CD4-positive, alpha-beta T cell (primary cell): ENCODE data around the gene MRPL43. TPM values are rescaled to one million over a fixed set of nuclear protein-coding genes. Genes with fewer than 3 reads are reported as not detected.

Source experiments
- ATAC-seq: fragments of 200-7000 bp; cut with Tn5 transposase; one replicate; pipeline ENCODE4 v1.10.0; 2022; ENCODE audit warnings: mild to moderate bottlenecking; ENCODE audit not compliant: poor library complexity
- CTCF ChIA-PET: fragments of 350-600 bp; sonication (Branson Sonifier 250); formaldehyde crosslinking; loops from one replicate; lab custom pipeline; 2021; ENCODE audit warnings: antibody characterized with exemption, inconsistent platforms; lab: Charles Lee
- POLR2A ChIA-PET: fragments of 350-600 bp; sonication (Branson Sonifier 250); formaldehyde crosslinking; loops from one replicate; lab custom pipeline; 2021; ENCODE audit warnings: antibody characterized with exemption, inconsistent platforms; lab: Charles Lee
- DNase-seq, 14 experiments: peaks; one replicate each; pipeline ENCODE4 v3.0.0-alpha.2; 2013 to 2020; ENCODE audit warnings: mixed read lengths in 2 of 14
- H3K27ac ChIP-seq, 2 donors: one replicate each; pipeline versions ENCODE4 v1.5.1 to v1.7.0; 2013; ENCODE audit warnings: low read length in 2 of 2, low read depth in 1 of 2, mild to moderate bottlenecking in 1 of 2
- H3K27me3 ChIP-seq, 2 experiments: 1 replicate in 1 of 2; 2 replicates in 1 of 2; pipeline versions ENCODE4 v1.6.1 to v1.7.0; 2013; ENCODE audit warnings: low read length in 2 of 2, control low read depth in 1 of 2, mild to moderate bottlenecking in 1 of 2, moderate library complexity in 1 of 2; ENCODE audit not compliant: insufficient read depth in 2 of 2, control insufficient read depth in 1 of 2
- H3K36me3 ChIP-seq: one replicate; pipeline ENCODE4 v1.6.1; 2013; ENCODE audit warnings: low read length, control low read depth; ENCODE audit not compliant: insufficient read depth
- H3K4me1 ChIP-seq: one replicate; pipeline ENCODE4 v1.6.1; 2013; ENCODE audit warnings: low read length, control low read depth; ENCODE audit not compliant: insufficient read depth
- H3K4me3 ChIP-seq: one replicate; pipeline ENCODE4 v1.5.1; 2013; ENCODE audit warnings: mild to moderate bottlenecking, low read length, moderate library complexity
- H3K9me3 ChIP-seq, 2 experiments: 1 replicate in 1 of 2; 2 replicates in 1 of 2; pipeline versions ENCODE4 v1.6.1 to v1.7.0; 2013; ENCODE audit warnings: low read length in 2 of 2, mild to moderate bottlenecking in 2 of 2, control low read depth in 1 of 2, moderate library complexity in 1 of 2; ENCODE audit not compliant: control insufficient read depth in 1 of 2, insufficient read depth in 1 of 2
- H3K27ac Mint-ChIP-seq: one replicate; pipeline ENCODE4 v1.8.0; 2020; ENCODE audit warnings: mixed read lengths
- H3K27me3 Mint-ChIP-seq: one replicate; pipeline ENCODE4 v1.8.0; 2021; ENCODE audit warnings: mixed read lengths
- H3K36me3 Mint-ChIP-seq: one replicate; pipeline ENCODE4 v1.8.0; 2021; ENCODE audit warnings: low read depth, mixed read lengths
- H3K4me1 Mint-ChIP-seq: one replicate; pipeline ENCODE4 v1.8.0; 2021; ENCODE audit warnings: low read depth, mixed read lengths
- H3K4me3 Mint-ChIP-seq: one replicate; pipeline ENCODE4 v1.8.0; 2020; ENCODE audit warnings: mild to moderate bottlenecking, mixed read lengths
- H3K9me3 Mint-ChIP-seq: one replicate; pipeline ENCODE4 v1.8.0; 2020; ENCODE audit warnings: mixed read lengths
- intact Hi-C, 2 experiments: fragments of 100-400 bp; cut with DNase I in 1 of 2; cut with micrococcal nuclease in 1 of 2; formaldehyde crosslinking; loops; one replicate each; pipeline versions ENCODE4 v1.15.1 to v1.9.0; 2023 to 2025; cut with DNase I, micrococcal nuclease
- total RNA-seq, 174 experiments: library from RNA in 2 of 174; stranded (reverse) in 2 of 174; gene quantifications; one replicate each; pipeline ENCODE4 v1.2.3 and lab custom pipeline; 2021 to 2026
- TF ChIP-seq, protein P1 (sequence below): fragments of 200-600 bp; IDR thresholded peaks from one replicate; pipeline ENCODE4 v1.8.0; 2022; ENCODE audit warnings: antibody characterized with exemption, mild to moderate bottlenecking

MRPL43 gene
- total RNA-seq, 2 experiments from 2014 or later = 28.5 to 31.0 TPM

DNA sequence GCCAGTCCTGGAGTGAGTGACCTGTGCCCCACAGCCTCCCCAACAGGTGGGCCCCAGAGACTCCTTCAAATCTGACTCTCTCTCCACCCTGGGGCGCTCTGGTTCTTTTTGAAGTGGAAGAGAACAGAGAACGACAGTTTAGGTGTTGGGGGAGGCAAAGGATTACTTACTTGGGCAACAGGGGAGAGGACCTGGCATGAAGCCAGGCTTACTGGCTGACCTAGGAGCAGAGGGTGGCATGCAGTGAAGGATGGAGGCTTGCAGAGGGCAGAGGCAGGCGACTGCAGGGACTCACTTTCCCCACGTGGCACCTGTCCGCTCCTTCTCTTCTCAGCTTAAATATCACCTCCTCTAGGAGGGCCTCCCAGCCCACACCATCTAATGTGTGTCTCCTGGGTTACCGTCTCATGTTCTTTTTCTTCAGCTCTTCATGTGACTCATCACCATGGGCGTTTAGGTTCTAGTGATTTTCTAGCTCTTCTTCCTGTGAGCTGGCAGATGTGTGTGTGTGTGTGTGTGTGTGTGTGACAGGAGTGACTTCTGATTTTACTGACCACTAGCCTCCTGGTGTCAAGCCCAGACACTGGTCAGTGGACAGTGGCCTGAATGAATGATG is 27.8 kb upstream of the MRPL43 start:
- H3K27me3 Mint-ChIP-seq = peaks cover 56% of the 10 kb centered on the region
- intact Hi-C loops = loop anchor here (1.0 to 10.0 kb wide), 6 partner anchors 16 to 452 kb away; partner anchors contain the start of genes LZTS2 (in 2 of the 2), KAZALD1 (in 1 of the 2) and SEMA4G (in 1 of the 2)
- peaks cover 36 to 39% of the 10 kb centered on the region in 2 experiments for H3K27me3 ChIP-seq
- no peak overlapping the region for H3K27ac Mint-ChIP-seq
- no peak overlapping the region for H3K4me3 ChIP-seq
- ChIA-PET CTCF (interaction anchor here (0.5 to 1.9 kb wide), 17 partner anchors 11 to 581 kb away, joined by 3 to 20 read pairs (median 4); partner anchors contain the start of genes LZTS2, PDZD7 and SFXN3), POLR2A (interaction anchor here (1.2 to 1.6 kb wide), 2 partner anchors 11 to 16 kb away, joined by 3 to 4 read pairs; partner anchors contain the start of genes PDZD7 and SFXN3)
- ATAC-seq = no peak
- H3K27ac ChIP-seq = no peak overlapping the region
- DNase-seq = no peak
- TF ChIP-seq, protein P1, sequence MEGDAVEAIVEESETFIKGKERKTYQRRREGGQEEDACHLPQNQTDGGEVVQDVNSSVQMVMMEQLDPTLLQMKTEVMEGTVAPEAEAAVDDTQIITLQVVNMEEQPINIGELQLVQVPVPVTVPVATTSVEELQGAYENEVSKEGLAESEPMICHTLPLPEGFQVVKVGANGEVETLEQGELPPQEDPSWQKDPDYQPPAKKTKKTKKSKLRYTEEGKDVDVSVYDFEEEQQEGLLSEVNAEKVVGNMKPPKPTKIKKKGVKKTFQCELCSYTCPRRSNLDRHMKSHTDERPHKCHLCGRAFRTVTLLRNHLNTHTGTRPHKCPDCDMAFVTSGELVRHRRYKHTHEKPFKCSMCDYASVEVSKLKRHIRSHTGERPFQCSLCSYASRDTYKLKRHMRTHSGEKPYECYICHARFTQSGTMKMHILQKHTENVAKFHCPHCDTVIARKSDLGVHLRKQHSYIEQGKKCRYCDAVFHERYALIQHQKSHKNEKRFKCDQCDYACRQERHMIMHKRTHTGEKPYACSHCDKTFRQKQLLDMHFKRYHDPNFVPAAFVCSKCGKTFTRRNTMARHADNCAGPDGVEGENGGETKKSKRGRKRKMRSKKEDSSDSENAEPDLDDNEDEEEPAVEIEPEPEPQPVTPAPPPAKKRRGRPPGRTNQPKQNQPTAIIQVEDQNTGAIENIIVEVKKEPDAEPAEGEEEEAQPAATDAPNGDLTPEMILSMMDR = no peak
- H3K4me3 Mint-ChIP-seq = no peak overlapping the region
- no peaks in the 10 kb centered on the region for H3K36me3 ChIP-seq
- peaks cover 32% of the 10 kb centered on the region for H3K4me1 ChIP-seq
- peaks cover 20% of the 10 kb centered on the region for H3K4me1 Mint-ChIP-seq
- H3K9me3 Mint-ChIP-seq = no peaks in the 10 kb centered on the region
- no peaks in the 10 kb centered on the region for H3K36me3 Mint-ChIP-seq
- no peaks in the 10 kb centered on the region for H3K9me3 ChIP-seq

DNA sequence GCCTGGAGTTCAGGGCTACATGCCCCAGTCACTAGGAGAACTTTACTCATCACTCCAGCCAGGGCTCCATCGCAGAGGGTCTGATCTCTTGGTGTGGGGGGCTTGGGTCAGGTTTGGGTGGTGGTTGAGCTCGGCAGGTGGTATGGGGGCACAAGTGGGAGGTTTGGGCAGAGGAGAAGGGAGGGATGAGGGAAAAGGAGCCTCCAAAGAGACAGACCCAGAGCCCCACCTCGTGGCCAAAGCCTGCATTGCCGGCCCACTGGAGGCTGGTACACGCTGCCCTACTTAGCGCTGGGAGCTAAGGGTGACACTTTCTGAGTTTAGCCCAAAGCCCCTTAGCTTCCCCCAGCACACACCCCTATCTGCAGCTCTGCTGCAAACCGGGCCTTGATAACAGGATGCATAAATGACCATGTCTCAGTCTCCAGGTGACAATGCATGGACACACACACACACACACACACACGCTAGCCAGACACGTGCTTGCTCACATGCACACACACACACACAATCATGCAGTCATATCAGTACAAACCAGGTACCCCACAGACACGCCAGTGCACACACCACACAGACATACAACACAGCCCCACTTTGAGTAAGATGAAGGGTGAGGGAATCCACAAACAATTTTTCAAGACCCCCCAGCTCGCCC is 27.1 kb upstream of the MRPL43 start:
- POLR2A ChIA-PET = interaction anchor here (1.2 to 1.6 kb wide), 2 partner anchors 10 to 16 kb away, joined by 3 to 4 read pairs; partner anchors contain the start of genes PDZD7 and SFXN3
- Mint-ChIP-seq H3K27ac (no peak overlapping the region), H3K4me3 (no peak overlapping the region)

DNA sequence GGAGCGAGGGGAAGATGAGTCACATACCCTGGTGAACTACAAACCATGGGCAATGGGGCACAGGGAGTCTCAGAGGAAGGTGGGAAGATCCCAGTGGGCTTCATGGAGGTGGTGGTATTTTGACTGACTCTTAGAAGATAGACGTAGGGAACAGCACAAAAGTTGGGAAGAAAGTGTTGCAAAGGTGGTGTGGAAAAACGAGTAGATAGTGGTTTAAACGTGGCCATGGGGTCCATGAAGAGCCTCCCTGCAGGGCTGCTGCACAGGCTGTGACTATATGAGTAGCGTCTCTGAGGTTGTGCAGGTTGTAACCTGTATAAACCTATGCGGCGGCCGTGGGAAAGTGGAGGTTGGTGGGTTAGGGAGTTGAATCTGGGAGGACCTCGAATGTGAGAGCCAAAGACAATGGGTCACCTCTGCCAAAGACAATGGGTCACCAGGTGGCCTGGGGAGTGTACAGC is 26.1 kb upstream of the MRPL43 start:
- Histone ChIP-seq H3K4me1 (peaks cover 23% of the 10 kb centered on the region), H3K36me3 (no peaks in the 10 kb centered on the region), H3K27me3 (peaks cover 26 to 27% of the 10 kb centered on the region in 2 experiments), H3K9me3 (no peaks in the 10 kb centered on the region), H3K4me3 (no peak overlapping the region), H3K27ac (no peak overlapping the region)
- Mint-ChIP-seq H3K4me1 (peaks cover 18% of the 10 kb centered on the region), H3K9me3 (no peaks in the 10 kb centered on the region), H3K27ac (no peak overlapping the region), H3K4me3 (no peak overlapping the region), H3K36me3 (no peaks in the 10 kb centered on the region), H3K27me3 (peaks cover 46% of the 10 kb centered on the region)
- TF ChIP-seq, protein P1 = no peak
- ChIA-PET CTCF (interaction anchor here (0.7 to 1.9 kb wide), 4 partner anchors 9 to 36 kb away, joined by 3 to 11 read pairs (median 6); partner anchors contain the start of genes PDZD7 and SFXN3), POLR2A (no interaction called here)
- ATAC-seq (no peak), DNase-seq (no peak)
- intact Hi-C loops = loop anchor here (2.0 to 10.0 kb wide), 3 partner anchors 45 to 341 kb away; partner anchors contain the start of genes KAZALD1 (in 1 of the 2) and SEMA4G (in 1 of the 2)

More for the DNA sequence above, 27.1 kb upstream of the MRPL43 start:
- H3K4me1 ChIP-seq = peaks cover 32% of the 10 kb centered on the region
- no peaks in the 10 kb centered on the region for H3K9me3 ChIP-seq
- CTCF ChIA-PET = interaction anchor here (0.5 to 1.9 kb wide), 18 partner anchors 10 to 580 kb away, joined by 3 to 20 read pairs (median 4); partner anchors contain the start of genes LZTS2, PDZD7 and SFXN3
- intact Hi-C loops = loop anchor here (1.0 to 10.0 kb wide), 6 partner anchors 15 to 452 kb away; partner anchors contain the start of genes LZTS2 (in 2 of the 2), KAZALD1 (in 1 of the 2) and SEMA4G (in 1 of the 2)
- TF ChIP-seq, protein P1 = peak; percentile 78
- Mint-ChIP-seq H3K36me3 (no peaks in the 10 kb centered on the region), H3K27me3 (peaks cover 51% of the 10 kb centered on the region), H3K4me1 (peaks cover 20% of the 10 kb centered on the region), H3K9me3 (no peaks in the 10 kb centered on the region)
- H3K4me3 ChIP-seq = no peak overlapping the region
- H3K36me3 ChIP-seq = no peaks in the 10 kb centered on the region
- DNase-seq (peak; percentile 61 to 86 (median 74)), ATAC-seq (peak; percentile 56)
- no peak overlapping the region for H3K27ac ChIP-seq
- peaks cover 34 to 36% of the 10 kb centered on the region in 2 experiments for H3K27me3 ChIP-seq
